HEK293 (cell line): ENCODE data around the gene SLC6A9.

ENCODE experiments used
- BCL11A ChIP-seq: fragments of 450-650 bp; formaldehyde crosslinking; IDR thresholded peaks from 2 replicates; pipeline ENCODE4 v1.5.1; 2016; ENCODE audit warnings: low read depth, missing biosample characterization, missing genetic modification characterization
- GLI2 ChIP-seq: fragments of 450-650 bp; formaldehyde crosslinking; IDR thresholded peaks from 2 replicates; pipeline ENCODE4; 2017; ENCODE audit warnings: missing biosample characterization, missing genetic modification characterization, low read depth, borderline replicate concordance
- HOXA7 ChIP-seq: sonication (generic); formaldehyde crosslinking; IDR thresholded peaks from 2 replicates; pipeline ENCODE4 v1.8.1; 2022; ENCODE audit warnings: missing genetic modification reagents, borderline replicate concordance
- INSM2 ChIP-seq: fragments of 450-650 bp; formaldehyde crosslinking; IDR thresholded peaks from 2 replicates; pipeline ENCODE4 v1.5.1; 2016; ENCODE audit warnings: missing biosample characterization, missing genetic modification characterization
- KLF16 ChIP-seq: fragments of 450-650 bp; formaldehyde crosslinking; IDR thresholded peaks from 2 replicates; pipeline ENCODE4 v1.5.1; 2017; ENCODE audit warnings: missing biosample characterization, missing genetic modification characterization
- MYNN ChIP-seq: fragments of 450-650 bp; formaldehyde crosslinking; IDR thresholded peaks from 2 replicates; pipeline ENCODE4 v1.5.1; 2016; ENCODE audit warnings: missing biosample characterization, missing genetic modification characterization, borderline replicate concordance
- SALL2 ChIP-seq: fragments of 450-650 bp; formaldehyde crosslinking; IDR thresholded peaks from 2 replicates; pipeline ENCODE4 v1.5.0; 2017; ENCODE audit warnings: missing biosample characterization, mild to moderate bottlenecking, missing genetic modification characterization, borderline replicate concordance
- SETDB1 ChIP-seq: IDR thresholded peaks from one replicate; pipeline ENCODE4 v1.6.1; 2017; ENCODE audit warnings: mild to moderate bottlenecking, low read length, moderate library complexity, mixed read lengths; ENCODE audit not compliant: insufficient read length
- WT1 ChIP-seq: fragments of 450-650 bp; formaldehyde crosslinking; IDR thresholded peaks from 2 replicates; pipeline ENCODE4 v1.5.1; 2016; ENCODE audit warnings: missing biosample characterization, missing genetic modification characterization
- YY1 ChIP-seq: fragments of 450-650 bp; formaldehyde crosslinking; IDR thresholded peaks from 2 replicates; pipeline ENCODE4 v1.5.1; 2018; ENCODE audit warnings: missing biosample characterization, missing genetic modification characterization
- YY2 ChIP-seq: fragments of 450-650 bp; formaldehyde crosslinking; IDR thresholded peaks from 2 replicates; pipeline ENCODE4 v1.5.1; 2016; ENCODE audit warnings: missing biosample characterization, missing genetic modification characterization
- ZBTB26 ChIP-seq: fragments of 450-650 bp; formaldehyde crosslinking; optimal IDR thresholded peaks from 2 replicates; pipeline ENCODE3; 2016; ENCODE audit warnings: missing biosample characterization, mild to moderate bottlenecking, missing genetic modification characterization
- ZBTB44 ChIP-seq: fragments of 450-650 bp; IDR thresholded peaks from 2 replicates; pipeline ENCODE4 v1.5.1; 2018; ENCODE audit warnings: missing biosample characterization, mild to moderate bottlenecking, missing genetic modification characterization
- ZBTB7A ChIP-seq: fragments of 450-650 bp; formaldehyde crosslinking; IDR thresholded peaks from 2 replicates; pipeline ENCODE4 v1.5.1; 2016; ENCODE audit warnings: low read depth, missing biosample characterization, missing genetic modification characterization
- ZNF133 ChIP-seq: fragments of 450-650 bp; formaldehyde crosslinking; IDR thresholded peaks from 2 replicates; pipeline ENCODE4 v1.5.1; 2016; ENCODE audit warnings: missing biosample characterization, missing genetic modification characterization
- ZNF146 ChIP-seq: fragments of 450-650 bp; formaldehyde crosslinking; IDR thresholded peaks from 2 replicates; pipeline ENCODE4 v1.5.1; 2016; ENCODE audit warnings: missing biosample characterization, missing genetic modification characterization
- ZNF18 ChIP-seq: fragments of 450-650 bp; formaldehyde crosslinking; IDR thresholded peaks from 2 replicates; pipeline ENCODE4 v1.5.1; 2016; ENCODE audit warnings: missing biosample characterization, missing genetic modification characterization
- ZNF221 ChIP-seq: fragments of 450-650 bp; formaldehyde crosslinking; IDR thresholded peaks from 2 replicates; pipeline ENCODE4 v1.5.1; 2017; ENCODE audit warnings: missing biosample characterization, missing genetic modification characterization, borderline replicate concordance
- ZNF239 ChIP-seq: fragments of 450-650 bp; formaldehyde crosslinking; IDR thresholded peaks from 2 replicates; pipeline ENCODE4 v1.5.1; 2016; ENCODE audit warnings: missing biosample characterization, missing genetic modification characterization
- ZNF274 ChIP-seq, 2 experiments: fragments of 200-500 bp in 1 of 2; fragments of 450-650 bp in 1 of 2; sonication (Bioruptor generic) in 1 of 2; formaldehyde crosslinking in 1 of 2; IDR thresholded peaks; 2 replicates each; pipeline versions ENCODE4 v1.5.1 to v1.6.1; 2014 to 2016; ENCODE audit warnings: borderline replicate concordance in 1 of 2, inconsistent platforms in 1 of 2, low read length in 1 of 2, missing biosample characterization in 1 of 2, missing genetic modification characterization in 1 of 2
- ZNF350 ChIP-seq: fragments of 450-650 bp; formaldehyde crosslinking; IDR thresholded peaks from 2 replicates; pipeline ENCODE4 v1.5.0; 2017; ENCODE audit warnings: missing biosample characterization, mild to moderate bottlenecking, missing genetic modification characterization
- ZNF473 ChIP-seq: fragments of 450-650 bp; formaldehyde crosslinking; IDR thresholded peaks from 2 replicates; pipeline ENCODE4 v1.5.1; 2017; ENCODE audit warnings: missing biosample characterization, missing genetic modification characterization
- ZNF585B ChIP-seq: fragments of 450-650 bp; formaldehyde crosslinking; IDR thresholded peaks from 2 replicates; pipeline ENCODE4 v1.5.1; 2016; ENCODE audit warnings: missing biosample characterization, missing genetic modification characterization
- ZNF792 ChIP-seq: fragments of 450-650 bp; formaldehyde crosslinking; IDR thresholded peaks from 2 replicates; pipeline ENCODE4 v1.5.1; 2016; ENCODE audit warnings: missing biosample characterization, missing genetic modification characterization
- ZSCAN16 ChIP-seq: fragments of 450-650 bp; formaldehyde crosslinking; IDR thresholded peaks from 2 replicates; pipeline ENCODE4 v1.5.1; 2016; ENCODE audit warnings: missing biosample characterization, missing genetic modification characterization
- TF ChIP-seq, protein P1 (sequence below): fragments of 450-650 bp; formaldehyde crosslinking; IDR thresholded peaks from 2 replicates; pipeline ENCODE4 v1.5.1; 2016; ENCODE audit warnings: missing biosample characterization, missing genetic modification characterization
- TF ChIP-seq, protein P2 (sequence below): fragments of 450-650 bp; formaldehyde crosslinking; IDR thresholded peaks from 2 replicates; pipeline ENCODE4 v1.5.1; 2016; ENCODE audit warnings: missing biosample characterization, missing genetic modification characterization
- TF ChIP-seq, protein P3 (sequence below): fragments of 450-650 bp; formaldehyde crosslinking; IDR thresholded peaks from 2 replicates; pipeline ENCODE4 v1.5.1; 2017; ENCODE audit warnings: missing biosample characterization, missing genetic modification characterization

SLC6A9 gene

GRCh38 chr1:43978551-43979260 lies 52.6 kb downstream of the SLC6A9 start, which contains the start of gene B4GALT2 (continued):
- TF ChIP-seq ZNF146 (tag by site-specific recombination) (no peak), ZNF18 (tag by site-specific recombination) (no peak), ZNF350 (no peak), ZNF133 (tag by site-specific recombination) (no peak), HOXA7 (no peak), YY2 (tag by site-specific recombination) (no peak), ZNF473 (tag by site-specific recombination) (no peak), KLF16 (tag by site-specific recombination) (no peak), GLI2 (no peak), ZBTB44 (tag by site-specific recombination) (no peak), ZNF585B (no peak), ZNF239 (no peak), SETDB1 (no peak), ZBTB26 (peak; percentile 63), WT1 (tag by site-specific recombination) (no peak), YY1 (tag by site-specific recombination) (no peak), ZNF221 (no peak), ZSCAN16 (tag by site-specific recombination) (no peak), MYNN (tag by site-specific recombination) (no peak), ZNF274 (IDR thresholded peaks at IDR 0.05; ENCODE audit: low read length) (no peak), ZNF274 (tag by site-specific recombination; IDR thresholded peaks at IDR 0.05; ENCODE audit: borderline replicate concordance) (no peak), INSM2 (tag by site-specific recombination) (no peak), ZNF792 (tag by site-specific recombination) (no peak), SALL2 (tag by site-specific recombination) (no peak), ZBTB7A (no peak), BCL11A (no peak)
- TF ChIP-seq, protein P1, sequence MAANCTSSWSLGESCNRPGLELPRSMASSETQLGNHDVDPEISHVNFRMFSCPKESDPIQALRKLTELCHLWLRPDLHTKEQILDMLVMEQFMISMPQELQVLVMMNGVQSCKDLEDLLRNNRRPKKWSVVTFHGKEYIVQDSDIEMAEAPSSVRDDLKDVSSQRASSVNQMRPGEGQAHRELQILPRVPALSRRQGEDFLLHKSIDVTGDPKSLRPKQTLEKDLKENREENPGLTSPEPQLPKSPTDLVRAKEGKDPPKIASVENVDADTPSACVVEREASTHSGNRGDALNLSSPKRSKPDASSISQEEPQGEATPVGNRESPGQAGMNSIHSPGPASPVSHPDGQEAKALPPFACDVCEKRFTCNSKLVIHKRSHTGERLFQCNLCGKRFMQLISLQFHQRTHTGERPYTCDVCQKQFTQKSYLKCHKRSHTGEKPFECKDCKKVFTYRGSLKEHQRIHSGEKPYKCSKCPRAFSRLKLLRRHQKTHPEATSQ (tag by site-specific recombination), result no peak
- TF ChIP-seq, protein P2, sequence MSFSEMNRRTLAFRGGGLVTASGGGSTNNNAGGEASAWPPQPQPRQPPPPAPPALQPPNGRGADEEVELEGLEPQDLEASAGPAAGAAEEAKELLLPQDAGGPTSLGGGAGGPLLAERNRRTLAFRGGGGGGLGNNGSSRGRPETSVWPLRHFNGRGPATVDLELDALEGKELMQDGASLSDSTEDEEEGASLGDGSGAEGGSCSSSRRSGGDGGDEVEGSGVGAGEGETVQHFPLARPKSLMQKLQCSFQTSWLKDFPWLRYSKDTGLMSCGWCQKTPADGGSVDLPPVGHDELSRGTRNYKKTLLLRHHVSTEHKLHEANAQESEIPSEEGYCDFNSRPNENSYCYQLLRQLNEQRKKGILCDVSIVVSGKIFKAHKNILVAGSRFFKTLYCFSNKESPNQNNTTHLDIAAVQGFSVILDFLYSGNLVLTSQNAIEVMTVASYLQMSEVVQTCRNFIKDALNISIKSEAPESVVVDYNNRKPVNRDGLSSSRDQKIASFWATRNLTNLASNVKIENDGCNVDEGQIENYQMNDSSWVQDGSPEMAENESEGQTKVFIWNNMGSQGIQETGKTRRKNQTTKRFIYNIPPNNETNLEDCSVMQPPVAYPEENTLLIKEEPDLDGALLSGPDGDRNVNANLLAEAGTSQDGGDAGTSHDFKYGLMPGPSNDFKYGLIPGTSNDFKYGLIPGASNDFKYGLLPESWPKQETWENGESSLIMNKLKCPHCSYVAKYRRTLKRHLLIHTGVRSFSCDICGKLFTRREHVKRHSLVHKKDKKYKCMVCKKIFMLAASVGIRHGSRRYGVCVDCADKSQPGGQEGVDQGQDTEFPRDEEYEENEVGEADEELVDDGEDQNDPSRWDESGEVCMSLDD (tag by site-specific recombination), result no peak
- TF ChIP-seq, protein P3, sequence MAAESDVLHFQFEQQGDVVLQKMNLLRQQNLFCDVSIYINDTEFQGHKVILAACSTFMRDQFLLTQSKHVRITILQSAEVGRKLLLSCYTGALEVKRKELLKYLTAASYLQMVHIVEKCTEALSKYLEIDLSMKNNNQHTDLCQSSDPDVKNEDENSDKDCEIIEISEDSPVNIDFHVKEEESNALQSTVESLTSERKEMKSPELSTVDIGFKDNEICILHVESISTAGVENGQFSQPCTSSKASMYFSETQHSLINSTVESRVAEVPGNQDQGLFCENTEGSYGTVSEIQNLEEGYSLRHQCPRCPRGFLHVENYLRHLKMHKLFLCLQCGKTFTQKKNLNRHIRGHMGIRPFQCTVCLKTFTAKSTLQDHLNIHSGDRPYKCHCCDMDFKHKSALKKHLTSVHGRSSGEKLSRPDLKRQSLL (tag by site-specific recombination), result no peak
